H1 (cell line): Measurements from ENCODE around the gene GDF15.

Experiments used
- CBX8 ChIP-seq: fragments of 300-800, 300-1000 bp; sonication (generic); IDR thresholded peaks from 2 replicates; pipeline ENCODE4 v1.7.1; 2016; ENCODE audit warnings: low read depth, low read length, borderline replicate concordance
- HDAC2 ChIP-seq, 2 experiments: fragments of 300-600 bp in 1 of 2; sonication (generic) in 1 of 2; IDR thresholded peaks; 2 replicates each; pipeline ENCODE4 v1.6.1; 2011 to 2012; ENCODE audit warnings: low read depth in 2 of 2, low read length in 2 of 2, mild to moderate bottlenecking in 2 of 2, moderate library complexity in 2 of 2, borderline replicate concordance in 1 of 2, inconsistent platforms in 1 of 2
- POLR2A ChIP-seq, 2 experiments: IDR thresholded peaks; 1 replicate in 1 of 2; 2 replicates in 1 of 2; pipeline ENCODE4 v1.6.1; 2011; ENCODE audit warnings: low read depth in 2 of 2, low read length in 2 of 2, mild to moderate bottlenecking in 2 of 2; ENCODE audit errors: control extremely low read depth in 1 of 2
- POLR2AphosphoS5 ChIP-seq: IDR thresholded peaks from 2 replicates; pipeline ENCODE4 v1.6.1; 2011; ENCODE audit warnings: low read depth, low read length
- USF2 ChIP-seq: IDR thresholded peaks from 2 replicates; pipeline ENCODE4 v1.6.1; 2011; ENCODE audit warnings: low read length, improper control_type of control experiment
- TF ChIP-seq, protein P1 (sequence below), 3 experiments: IDR thresholded peaks; 1 replicate in 2 of 3; 2 replicates in 1 of 3; pipeline versions ENCODE4 v1.5.1 to v1.6.1; 2011; ENCODE audit warnings: low read length in 3 of 3, mild to moderate bottlenecking in 3 of 3, inconsistent platforms in 2 of 3, low read depth in 1 of 3, moderate library complexity in 1 of 3; ENCODE audit not compliant: insufficient read depth in 1 of 3; ENCODE audit errors: control extremely low read depth in 1 of 3

DNA sequence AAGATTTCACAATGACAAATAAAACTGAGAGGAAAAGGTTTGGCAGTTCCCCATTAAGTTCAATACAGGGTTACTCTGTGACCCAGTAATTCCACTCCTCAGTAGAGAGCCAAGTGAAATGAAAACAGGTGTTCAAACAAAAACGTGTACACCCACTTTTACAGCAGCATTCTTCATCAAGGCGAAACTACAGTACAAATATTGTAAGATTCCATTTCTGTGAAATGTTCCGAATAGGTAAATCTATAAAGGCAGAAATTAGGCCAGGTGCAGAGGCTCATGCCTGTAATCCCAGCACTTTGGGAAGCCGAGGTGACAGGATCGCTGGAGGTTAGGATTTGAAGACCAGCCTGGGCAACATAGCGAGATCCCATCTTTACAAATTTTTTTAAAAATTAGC is 8.9 kb upstream of the GDF15 start:
- TF ChIP-seq POLR2AphosphoS5 (no peak), CBX8 (no peak), HDAC2 (IDR thresholded peaks at IDR 0.05; ENCODE audit: borderline replicate concordance in 1 of 2, low read depth in 2 of 2, low read length in 2 of 2) (no peak), USF2 (no peak), POLR2A (IDR thresholded peaks at IDR 0.05; ENCODE audit: control extremely low read depth in 1 of 2, low read depth in 2 of 2, low read length in 2 of 2) (no peak)
- TF ChIP-seq, protein P1, sequence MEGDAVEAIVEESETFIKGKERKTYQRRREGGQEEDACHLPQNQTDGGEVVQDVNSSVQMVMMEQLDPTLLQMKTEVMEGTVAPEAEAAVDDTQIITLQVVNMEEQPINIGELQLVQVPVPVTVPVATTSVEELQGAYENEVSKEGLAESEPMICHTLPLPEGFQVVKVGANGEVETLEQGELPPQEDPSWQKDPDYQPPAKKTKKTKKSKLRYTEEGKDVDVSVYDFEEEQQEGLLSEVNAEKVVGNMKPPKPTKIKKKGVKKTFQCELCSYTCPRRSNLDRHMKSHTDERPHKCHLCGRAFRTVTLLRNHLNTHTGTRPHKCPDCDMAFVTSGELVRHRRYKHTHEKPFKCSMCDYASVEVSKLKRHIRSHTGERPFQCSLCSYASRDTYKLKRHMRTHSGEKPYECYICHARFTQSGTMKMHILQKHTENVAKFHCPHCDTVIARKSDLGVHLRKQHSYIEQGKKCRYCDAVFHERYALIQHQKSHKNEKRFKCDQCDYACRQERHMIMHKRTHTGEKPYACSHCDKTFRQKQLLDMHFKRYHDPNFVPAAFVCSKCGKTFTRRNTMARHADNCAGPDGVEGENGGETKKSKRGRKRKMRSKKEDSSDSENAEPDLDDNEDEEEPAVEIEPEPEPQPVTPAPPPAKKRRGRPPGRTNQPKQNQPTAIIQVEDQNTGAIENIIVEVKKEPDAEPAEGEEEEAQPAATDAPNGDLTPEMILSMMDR (IDR thresholded peaks at IDR 0.05; ENCODE audit: control extremely low read depth in 1 of 3, insufficient read depth in 1 of 3, low read depth in 1 of 3, low read length in 3 of 3) = no peak
